Urothelium cell line (cell line): ENCODE results near the gene NUP35.
"Not testable (repeated sequence)": the region's sequence is repeated elsewhere in the genome, so short reads cannot be mapped to it uniquely, and the experiment has no call there.

ENCODE experiments used
- DNase-seq: peaks from one replicate; pipeline ENCODE4 v3.0.0; 2011; ENCODE audit warnings: low spot score, mixed read lengths
- FAIRE-seq: peaks from 2 replicates; lab custom pipeline; 2011; peaks lifted over from hg19 to GRCh38; lab: Jason Lieb, UNC

The NUP35 gene

GRCh38 chr2:183134016-183134415, 9.8 kb downstream of the NUP35 start:
- FAIRE-seq, result no peak
- DNase-seq, result no peak

GRCh38 chr2:183148955-183149354, 24.7 kb downstream of the NUP35 start:
- no peak for DNase-seq
- no peak for FAIRE-seq

DNA sequence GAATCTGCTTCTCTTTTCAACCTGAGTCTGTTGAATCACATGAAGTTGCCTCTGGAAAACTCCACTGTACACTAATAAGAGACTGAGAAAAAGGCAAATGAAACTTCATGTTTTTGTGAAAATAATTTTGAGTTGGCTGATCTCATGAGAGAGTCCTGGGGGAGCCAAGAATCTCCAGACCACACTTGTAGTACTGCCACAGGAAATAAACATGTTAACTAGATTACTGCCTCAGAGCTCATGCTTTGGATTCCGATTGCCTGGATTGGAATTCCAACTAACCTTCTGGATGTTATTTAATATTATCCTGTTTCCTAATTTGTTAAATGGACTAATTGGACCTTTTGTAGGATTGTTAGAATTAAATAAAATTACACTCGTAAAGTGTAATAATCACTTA, 25.2 kb downstream of the NUP35 start:
- no peak for FAIRE-seq

DNA sequence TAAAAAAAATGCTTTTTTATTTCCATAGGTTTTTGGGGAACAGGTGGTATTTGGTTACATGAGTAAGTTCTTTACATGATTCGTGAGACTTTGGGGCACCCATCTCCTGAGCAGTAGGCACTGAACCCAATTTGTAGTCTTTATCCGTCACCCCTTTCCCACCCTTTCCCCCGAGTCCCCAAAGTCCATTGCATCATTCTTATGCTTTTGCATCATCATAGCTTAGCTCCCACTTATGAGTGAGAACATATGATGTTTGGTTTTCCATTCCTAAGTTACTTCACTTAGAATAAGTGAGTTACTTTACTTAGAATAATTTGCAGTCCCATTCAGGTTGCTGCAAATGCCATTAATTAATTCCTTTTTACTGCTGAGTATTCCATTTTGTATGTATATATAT, 28.0 kb downstream of the NUP35 start:
- FAIRE-seq, DNase-seq: not testable (repeated sequence)

More for the DNA sequence above, 25.2 kb downstream of the NUP35 start:
- DNase-seq, result no peak

DNA sequence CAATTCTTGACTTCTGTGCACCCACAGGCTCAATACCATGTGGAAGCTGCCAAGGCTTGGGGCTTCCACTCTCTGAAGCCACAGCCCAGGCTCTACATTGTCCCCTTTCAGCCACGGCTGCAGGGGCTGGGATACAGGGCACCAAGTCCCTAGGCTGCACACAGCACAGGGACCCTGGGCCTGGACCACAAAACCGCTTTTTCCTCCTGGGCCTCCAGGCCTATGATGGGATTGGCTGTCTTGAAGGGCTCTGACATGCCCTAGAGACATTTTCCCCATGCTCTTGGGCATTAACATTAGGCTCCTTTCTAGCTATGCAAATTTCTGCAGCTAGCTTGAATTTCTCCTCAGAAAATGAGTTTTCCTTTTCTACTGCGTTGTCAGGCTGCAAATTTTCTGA, 29.7 kb downstream of the NUP35 start:
- FAIRE-seq (no peak), DNase-seq (no peak)

- not testable (repeated sequence) for FAIRE-seq, DNase-seq
Measured at GRCh38 chr2:183154772-183155171, 30.5 kb downstream of the NUP35 start.

DNA sequence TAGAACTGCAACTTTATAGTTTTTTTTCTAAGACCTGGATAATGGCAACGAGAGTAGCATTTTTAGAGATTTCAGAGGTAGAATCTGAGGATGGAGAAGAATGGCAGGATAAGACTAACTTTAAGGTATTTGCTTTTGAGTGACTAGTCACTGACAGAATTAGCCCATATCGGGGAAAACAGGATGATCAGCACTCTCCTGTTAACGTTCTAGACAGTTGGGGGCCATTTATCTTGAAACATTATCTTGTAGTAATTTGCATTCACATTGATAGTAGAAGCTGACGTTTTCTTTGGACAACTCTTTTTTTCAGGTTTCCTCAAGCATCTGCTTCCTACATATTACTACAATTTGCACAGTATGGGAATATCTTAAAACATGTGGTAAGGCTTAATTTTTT, 32.9 kb downstream of the NUP35 start:
- no peak for FAIRE-seq

GRCh38 chr2:183162362-183162761, 38.1 kb downstream of the NUP35 start:
- FAIRE-seq, result no peak

More for the DNA sequence above, 32.9 kb downstream of the NUP35 start:
- no peak for DNase-seq

DNA sequence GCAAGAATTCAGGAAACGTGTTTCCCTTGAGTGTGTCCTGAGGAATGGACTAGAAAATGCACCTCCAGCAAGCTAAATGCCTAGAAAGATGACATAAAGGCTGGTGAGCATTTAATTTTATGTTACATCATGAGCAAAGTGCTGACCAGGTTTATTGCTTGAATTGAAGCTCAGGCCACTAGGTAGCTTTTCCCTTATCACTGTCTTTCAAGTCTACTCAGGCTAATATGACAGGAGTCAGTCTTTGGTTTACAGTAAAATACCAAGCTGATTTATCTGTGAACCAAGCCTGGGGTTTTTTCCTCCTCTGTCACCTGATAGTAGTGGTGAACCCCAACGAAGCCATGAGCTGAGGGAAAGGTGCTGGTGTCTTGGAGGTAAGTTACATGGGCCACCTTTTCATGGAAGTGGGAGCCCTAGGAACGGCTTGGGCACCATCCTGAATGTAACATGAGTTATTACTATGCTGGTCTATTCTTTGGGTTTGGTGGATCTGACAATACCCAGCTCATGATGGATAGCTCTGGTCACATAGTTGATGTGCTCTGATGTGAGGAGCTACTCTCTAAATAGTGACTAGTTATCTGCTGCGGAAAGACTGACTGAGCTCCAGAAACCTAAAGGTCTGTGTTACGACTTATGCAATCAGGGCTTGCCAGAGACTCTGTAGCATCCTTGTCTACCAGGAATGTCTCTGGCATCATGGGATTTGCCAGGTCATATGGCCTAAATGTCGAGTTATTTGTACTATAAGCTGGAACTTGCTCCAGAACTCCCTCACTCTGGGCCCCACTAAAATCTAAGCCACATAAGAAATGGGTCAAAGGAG, 39.8 kb downstream of the NUP35 start:
- FAIRE-seq (no peak), DNase-seq (no peak)

More at GRCh38 chr2:183162362-183162761, 38.1 kb downstream of the NUP35 start:
- no peak for DNase-seq

DNA sequence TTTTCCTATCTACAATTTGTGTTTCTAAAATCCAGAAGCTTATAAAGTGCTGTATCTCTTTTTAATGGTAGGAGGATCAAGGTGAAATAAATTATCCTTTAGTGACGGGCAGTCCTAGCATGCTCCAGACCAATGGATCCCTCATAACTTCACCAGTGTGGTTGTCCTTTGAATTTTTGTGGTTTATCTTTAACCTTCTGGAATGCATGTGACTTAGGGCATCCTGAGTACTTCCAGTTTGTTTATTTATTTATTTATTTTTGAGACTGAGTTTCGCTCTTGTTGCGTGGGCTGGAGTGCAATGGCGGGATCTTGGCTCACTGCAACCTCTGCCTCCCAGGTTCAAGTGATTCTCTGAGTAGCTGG, 40.4 kb downstream of the NUP35 start:
- FAIRE-seq (no peak), DNase-seq (peak; percentile 12)

DNA sequence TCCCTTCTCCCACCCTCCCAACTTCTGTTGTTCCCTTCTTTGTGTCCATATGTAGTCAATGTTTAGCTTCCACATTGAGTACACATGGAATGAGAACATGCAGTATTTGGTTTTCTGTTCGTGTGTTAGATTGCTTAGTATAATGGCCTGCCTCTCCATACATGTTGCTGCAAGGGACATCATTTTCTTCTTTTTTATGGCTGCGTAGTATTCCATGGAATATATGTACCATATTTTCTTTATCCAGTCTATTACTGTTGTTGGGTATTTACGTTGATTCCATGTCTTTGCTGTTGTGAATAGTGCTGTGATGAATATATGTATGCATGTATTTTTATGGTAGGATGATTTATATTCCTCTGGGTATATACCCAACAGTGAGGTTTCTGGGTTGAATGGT, 42.0 kb downstream of the NUP35 start:
- DNase-seq (no peak), FAIRE-seq (no peak)

DNA sequence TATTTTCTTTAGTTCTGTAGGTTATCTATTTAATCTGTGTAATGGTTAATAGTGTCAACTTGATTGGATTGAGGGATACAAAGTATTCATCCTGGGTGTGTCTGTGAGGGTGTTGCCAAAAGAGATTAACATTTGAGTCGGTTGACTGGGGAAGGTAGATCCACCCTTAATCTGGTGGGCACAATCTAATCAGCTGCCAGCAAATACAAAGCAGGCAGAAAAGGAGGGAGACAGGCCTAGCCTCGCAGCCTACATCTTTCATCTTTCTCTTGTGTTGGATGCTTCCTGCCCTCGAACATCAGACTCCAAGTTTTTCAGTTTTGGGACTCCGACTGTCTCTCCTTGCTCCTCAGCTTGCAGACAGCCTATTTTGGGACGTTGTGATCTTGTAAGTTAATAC, 42.7 kb downstream of the NUP35 start:
- DNase-seq, FAIRE-seq: not testable (repeated sequence)

DNA sequence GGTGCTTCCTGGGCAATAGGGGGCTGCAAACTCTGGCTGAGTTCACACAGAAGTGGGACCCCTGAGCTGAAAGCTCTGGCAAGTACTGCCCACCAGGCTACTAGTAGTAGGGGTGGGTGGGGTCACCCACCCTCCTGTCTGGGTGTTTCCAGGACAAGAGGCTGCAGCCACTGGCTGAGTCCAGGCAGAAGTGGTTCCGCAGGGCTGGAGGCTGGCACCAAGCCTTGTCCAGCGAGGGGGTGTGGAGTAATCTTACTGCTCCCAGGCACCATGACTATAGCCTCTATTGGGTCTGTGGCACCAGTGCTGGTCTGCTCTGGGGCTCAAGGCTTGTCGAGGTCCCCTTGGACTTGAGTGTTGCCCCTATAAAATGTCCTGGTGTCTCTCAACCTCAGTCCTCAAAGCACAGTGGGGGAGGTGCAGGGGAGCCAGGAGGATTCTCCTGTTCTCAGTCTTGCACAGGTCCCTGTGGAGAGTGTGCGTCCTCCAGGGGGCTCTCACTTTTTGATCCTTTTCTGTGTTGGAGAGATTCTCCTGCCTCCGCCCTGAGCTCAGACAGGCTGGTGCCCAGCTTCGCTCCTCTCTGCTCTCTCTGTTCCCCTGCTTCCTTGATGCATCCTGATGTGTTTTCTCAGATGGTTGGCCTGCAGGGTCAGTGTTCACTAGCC, 48.1 kb downstream of the NUP35 start:
- DNase-seq (no peak), FAIRE-seq (no peak)

DNA sequence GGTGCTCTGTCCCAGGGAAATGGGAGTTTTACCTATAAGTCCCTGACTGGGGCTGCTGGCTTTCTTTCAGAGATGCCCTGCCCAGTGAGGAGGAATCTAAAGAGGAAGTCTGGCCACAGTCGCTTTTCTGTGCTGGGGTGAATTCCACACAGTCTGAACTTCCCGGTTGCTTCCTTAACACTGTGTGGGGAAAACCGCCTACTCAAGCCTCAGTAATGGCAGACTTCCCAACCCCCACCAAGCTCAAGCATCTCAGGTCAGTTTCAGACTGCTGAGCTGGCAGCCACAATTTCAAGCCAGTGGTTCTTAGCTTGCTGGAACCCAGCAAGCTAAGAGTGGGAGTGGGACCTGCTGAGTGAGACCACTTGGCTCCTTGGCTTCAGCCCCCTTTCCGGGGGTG, 54.9 kb downstream of the NUP35 start:
- DNase-seq (no peak), FAIRE-seq (no peak)

DNA sequence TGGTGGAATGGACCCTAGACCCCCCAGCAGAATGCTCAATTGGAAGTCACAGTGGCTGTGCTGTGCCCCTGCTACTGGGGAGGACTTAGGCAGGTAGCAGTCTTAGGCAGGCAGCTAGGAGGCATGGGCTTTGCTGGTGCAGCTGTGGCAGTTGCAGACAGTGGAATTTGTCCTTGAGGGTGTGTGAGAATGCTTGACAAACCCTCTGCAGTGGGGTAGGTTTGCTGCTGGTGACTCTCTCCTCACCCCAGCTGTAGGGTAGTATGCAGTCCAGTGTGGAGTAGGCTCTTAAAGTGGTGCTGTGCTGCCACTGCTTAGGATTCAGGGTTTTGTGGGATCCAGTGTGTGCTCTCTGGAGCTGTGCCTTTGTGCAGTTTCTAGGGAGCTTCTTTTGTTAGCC, 61.3 kb downstream of the NUP35 start:
- no peak for DNase-seq
- no peak for FAIRE-seq

DNA sequence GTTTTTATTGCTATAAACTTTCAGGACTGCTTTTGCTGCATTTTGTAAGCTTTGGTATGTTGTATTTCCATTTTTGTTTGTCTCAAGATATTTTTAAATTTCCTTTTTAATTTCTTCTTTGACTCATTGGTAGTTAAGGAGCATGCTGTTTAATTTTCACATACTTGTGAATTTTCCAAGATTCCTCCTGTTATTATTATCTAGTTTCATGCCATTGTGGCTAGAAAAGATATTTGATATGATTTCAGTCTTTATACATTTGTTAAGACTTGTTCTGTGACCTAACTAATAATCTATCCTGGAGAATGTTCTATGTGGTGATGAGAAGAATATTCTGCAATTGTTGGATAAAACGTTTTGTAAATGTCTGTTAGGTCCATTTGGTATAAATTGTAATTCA, 62.1 kb downstream of the NUP35 start:
- no peak for FAIRE-seq
- DNase-seq, result no peak

DNA sequence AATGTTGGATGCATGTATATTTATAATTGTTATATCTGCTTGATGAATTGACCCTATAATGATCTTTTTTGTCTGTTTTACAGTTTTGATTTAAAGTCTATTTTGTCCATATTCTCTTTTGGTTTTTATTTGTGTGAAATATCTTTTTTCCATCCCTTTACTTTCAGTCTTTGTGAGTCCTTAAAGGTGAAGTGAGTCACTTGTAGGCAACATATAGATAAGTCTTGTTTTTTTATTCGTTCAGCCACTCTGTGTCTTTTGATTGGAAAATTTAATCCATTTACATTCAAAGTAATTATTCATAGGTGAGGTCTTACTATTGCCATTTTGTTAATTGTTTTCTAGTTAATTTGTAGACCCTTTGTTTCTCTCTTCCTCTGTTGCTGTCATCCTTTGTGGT, 62.5 kb downstream of the NUP35 start:
- no peak for FAIRE-seq
- DNase-seq, result no peak

- no peak for FAIRE-seq
Measured at GRCh38 chr2:183192343-183192742, 68.1 kb downstream of the NUP35 start.

DNA sequence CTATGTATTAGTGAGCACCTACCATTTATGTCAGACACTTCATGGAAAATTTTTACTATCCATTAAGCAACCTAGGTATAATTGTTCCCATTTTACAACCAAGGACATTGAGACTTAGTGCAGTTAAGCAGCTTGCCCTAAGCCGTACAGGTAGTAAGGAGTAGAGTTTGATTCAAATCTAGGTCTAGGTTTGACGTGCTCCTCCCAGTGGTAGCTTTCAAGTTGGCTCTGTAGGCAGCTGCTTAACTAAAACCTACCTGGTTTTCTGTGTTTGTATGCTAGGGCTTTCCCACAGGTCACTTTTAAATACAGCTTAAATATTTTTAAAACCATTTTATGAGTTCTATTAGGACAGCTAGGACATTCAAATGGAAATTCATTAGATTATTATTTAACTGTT, 69.7 kb downstream of the NUP35 start:
- FAIRE-seq, result no peak
- DNase-seq, result no peak

More at GRCh38 chr2:183192343-183192742, 68.1 kb downstream of the NUP35 start:
- no peak for DNase-seq

GRCh38 chr2:183195397-183195796, 71.2 kb downstream of the NUP35 start:
- FAIRE-seq (no peak), DNase-seq (no peak)

DNA sequence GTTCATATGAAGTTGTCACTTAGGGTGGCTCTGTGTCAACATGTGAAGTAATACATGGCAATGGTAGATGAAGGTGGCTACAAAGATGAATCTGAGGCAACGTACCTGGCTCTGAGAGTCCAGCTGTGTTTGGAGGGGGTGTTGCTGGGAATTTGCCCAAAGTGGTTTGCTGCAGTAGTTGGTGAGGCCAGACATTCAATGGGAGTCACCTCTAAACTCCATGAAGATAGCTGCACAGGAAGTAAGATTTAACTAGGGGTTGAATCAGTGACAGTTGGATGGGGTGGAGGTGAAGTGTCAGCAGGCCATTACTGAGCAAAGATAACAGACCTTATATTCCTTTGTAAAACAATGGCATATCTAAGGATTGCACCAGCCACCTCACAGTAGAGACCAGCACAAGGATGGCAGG, 71.8 kb downstream of the NUP35 start:
- DNase-seq (no peak), FAIRE-seq (no peak)

GRCh38 chr2:183204397-183204796, 80.2 kb downstream of the NUP35 start:
- no peak for DNase-seq

More at GRCh38 chr2:183204397-183204796, 80.2 kb downstream of the NUP35 start:
- no peak for FAIRE-seq
